Measurements from ENCODE around the gene SELENOO.

Gene SELENOO, protein sequence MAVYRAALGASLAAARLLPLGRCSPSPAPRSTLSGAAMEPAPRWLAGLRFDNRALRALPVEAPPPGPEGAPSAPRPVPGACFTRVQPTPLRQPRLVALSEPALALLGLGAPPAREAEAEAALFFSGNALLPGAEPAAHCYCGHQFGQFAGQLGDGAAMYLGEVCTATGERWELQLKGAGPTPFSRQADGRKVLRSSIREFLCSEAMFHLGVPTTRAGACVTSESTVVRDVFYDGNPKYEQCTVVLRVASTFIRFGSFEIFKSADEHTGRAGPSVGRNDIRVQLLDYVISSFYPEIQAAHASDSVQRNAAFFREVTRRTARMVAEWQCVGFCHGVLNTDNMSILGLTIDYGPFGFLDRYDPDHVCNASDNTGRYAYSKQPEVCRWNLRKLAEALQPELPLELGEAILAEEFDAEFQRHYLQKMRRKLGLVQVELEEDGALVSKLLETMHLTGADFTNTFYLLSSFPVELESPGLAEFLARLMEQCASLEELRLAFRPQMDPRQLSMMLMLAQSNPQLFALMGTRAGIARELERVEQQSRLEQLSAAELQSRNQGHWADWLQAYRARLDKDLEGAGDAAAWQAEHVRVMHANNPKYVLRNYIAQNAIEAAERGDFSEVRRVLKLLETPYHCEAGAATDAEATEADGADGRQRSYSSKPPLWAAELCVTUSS

DNA sequence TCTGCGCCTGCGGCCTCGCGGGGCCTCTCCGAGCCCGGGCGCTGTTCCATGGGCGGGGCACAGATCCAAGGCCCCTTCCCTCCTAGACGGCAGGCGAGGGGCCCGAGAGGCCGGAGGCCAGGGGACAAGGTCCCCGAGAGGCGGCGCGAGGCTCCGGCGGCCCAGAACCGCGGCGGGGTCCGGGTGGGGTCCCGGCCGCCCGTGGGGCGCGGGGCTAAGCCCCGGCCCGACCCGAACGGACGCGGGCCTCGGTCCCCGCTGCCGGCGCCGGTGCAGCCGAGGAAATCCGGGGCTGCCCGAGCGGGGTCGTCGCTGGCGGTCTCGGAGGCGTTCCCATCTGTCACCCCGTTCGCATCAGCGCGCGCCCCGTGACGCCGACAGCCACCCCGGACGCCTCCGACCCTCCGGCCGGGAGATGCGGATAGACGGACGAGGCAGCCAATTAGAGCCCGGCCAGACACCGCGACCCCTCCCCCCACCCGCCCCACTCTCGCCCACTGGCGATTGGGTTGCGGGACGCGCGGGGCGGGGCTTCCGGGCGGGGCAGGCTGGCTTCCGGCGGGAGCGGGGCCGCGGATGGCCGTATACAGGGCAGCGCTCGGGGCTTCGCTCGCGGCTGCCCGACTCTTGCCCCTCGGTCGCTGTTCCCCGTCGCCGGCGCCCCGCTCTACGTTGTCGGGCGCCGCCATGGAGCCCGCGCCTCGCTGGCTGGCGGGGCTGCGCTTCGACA, at the start of gene SELENOO:
Gene SELENOO, plus strand, starts transcription at position 551 of the 730 bp plus-strand sequence. Its CDS starts 26 bp downstream, at position 577.
- DNase-seq: peak; percentile 98

DNA sequence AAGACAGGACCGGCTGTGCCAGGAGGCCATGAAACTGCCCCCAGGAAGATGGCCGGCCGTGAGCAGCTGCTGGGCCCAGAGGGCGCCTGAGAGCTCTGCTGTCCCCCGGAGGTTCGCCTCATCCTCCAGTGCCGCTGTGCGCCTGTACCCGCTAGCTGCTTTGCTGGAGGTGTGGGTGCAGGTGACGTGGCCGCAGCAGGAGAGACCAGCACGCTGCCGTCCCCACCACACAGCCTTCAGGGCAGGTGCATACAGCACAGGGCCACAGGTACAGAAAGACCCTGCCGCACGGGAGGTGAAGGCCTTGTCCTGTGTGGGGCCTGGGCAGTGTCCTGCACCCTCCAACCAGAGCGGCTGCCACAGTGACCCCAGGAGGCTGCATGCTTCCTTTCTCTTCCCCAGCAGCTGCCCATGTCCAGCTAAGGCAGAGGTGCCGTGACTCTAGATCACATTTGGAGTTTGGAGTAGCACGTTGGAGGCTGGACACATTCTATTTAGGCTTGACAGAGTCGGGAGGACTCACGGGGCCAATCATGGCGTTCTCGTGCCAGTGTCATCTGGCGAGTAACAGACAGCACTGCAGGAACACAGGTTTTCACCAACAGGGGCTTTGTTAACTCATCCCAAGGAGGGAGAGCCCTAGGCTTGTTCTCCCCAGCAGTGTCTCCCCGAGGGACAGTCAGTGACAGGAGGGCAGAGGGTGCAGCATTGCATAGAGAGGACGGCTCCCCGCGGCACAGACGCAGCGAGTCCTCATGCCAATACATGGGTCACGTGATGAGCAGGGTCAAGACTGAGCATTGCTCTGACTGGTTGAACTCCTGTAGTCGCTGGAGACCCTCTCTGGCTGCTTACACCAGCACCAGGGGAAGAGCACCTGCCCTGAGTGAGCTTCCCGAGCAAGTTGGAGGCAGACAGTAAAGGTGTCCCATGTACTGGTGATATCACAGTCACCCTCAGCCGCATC, 49.0 kb upstream of the SELENOO start:
- no peak for DNase-seq

DNA sequence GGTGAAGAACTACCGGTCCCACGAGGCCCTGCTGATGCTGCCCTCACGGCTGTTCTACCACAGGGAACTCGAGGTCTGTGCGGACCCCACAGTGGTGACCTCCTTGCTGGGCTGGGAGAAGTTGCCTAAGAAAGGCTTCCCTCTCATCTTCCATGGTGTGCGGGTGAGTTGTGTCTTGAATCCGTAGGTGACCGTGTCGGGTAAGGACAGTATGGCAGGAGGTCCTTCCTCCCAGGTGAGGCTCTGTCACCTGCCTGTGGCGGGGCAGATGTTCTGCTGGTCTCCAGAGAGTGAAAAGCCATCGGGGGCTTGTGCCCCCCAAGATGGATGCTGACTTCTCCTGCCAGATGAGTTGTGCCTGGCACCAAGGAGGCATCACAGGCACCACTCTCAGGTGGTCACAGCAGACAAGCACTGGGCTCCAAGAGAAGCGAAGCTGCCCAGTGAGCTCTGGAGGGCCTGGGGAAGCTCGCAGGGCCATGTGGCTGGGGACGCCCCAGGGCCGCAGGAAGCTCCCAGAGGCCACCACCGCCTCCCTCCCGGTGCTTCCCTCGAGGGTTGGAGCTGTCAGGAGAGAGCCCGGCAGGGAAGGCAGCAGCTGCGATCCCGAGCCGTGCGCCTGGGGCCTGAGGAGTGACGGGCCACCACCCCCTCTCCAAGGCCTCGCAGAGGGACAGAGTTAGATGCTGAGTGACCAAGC, 47.6 kb upstream of the SELENOO start:
- DNase-seq: no peak

DNA sequence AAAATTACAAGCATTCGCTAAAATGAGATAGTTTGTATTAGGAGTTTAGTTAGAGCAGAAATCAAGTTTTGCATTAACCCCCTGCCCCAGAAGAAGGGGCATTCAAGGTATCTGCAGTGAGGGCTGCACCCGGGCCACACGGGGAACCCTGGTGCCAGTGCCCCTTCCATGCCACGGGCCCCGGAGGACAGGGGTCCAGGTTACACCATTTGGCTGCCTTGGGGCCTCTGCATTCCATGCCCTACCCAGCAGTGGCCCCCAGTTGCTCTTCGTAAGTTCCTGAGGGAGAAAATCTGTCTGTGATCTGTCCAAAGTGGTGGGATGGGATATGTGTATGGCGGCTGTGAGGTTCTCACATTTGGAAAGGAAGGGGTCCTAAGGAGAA, 47.1 kb upstream of the SELENOO start:
- DNase-seq: no peak

DNA sequence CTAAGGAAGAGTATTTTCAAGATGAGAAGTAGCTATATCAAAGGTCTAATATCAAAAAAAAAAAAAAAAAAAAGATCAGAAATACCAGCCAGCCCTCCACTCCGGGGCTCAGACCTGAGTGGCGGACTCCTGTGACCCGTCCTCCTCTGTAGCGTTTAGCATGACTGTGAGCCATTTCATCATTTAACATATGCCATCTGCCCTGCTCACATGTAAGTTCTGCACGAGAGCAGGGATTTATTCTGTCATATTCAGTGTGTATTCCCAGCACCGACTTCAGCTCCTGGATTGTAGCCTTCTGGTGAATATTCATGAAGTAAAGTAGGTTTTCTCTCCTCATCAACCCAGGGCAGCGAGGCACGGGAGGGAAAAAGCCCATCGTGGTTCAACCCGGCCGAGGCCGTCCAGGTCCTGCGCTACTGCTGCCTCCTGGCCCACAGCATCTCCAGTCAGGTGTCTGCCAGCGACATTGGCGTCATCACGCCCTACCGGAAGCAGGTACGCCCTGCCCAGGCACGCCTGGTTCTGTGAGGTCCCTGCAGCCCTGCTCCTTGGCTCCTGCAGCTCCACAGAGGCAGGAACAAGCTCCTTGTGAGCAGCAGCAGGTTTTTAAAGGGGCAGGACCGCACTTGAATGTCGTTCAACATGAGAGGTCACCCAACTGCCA, 43.0 kb upstream of the SELENOO start:
- peak; percentile 37 for DNase-seq

DNA sequence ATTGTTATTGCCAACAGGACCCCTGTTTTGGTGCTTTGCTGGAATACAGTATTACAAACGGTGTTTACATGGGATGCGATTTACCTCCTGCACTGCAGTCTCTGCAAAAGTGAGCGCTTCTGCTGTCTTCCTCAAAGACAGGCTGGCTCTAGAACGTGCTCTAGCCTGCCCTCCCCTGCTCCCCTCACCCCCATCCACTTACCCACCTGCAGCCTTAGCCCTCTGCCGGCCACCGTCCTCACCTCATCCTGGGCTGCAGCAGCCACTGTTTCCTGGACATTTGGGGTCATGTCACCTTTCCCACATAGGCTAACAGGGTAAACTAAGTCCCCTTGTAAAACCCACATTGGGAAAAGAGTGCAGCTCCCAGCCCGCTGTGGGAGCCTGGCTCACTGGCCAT, 39.9 kb upstream of the SELENOO start:
- no peak for DNase-seq

DNA sequence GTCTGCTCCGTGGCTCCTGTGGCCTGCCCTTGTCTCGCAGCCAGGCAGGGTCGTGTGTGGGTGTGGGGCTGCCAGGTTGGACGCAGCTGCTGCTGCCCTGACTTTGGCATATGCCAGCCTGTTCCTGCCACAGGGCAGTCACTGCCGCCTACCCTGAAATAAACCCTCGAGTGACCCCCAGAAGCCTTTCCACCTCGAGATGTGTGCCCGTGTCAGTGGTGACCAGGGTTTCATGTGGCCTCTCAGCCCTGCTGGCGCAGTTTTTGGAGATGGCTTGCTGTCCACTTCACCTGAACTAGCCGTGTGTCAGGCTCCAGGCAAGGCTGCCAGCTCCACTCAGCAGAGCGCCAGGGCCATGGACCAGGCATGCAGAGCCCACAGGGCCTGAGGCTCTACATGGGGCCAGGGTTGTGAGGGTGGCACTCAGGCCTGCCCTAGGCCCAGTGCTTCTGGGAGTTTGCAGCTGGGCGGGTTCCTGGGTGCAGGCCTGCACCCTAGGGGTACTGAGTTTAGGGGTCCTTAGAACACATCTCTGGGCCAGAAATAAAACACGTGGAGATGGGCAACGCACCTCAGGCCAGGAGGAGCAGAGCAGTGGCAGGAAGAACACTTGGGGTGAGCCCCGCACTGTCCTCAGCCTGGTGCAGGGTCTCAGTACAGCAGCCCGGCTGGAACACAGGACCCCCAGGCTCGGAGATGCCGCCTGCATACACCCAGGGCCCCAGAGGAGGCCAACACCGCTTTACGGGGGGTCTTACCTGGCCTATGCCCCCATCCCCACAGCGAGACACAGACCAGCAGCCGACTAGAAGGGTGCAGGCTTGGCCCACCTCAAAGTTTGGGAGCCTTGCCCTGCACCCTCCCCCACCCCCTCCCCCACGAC, 39.1 kb upstream of the SELENOO start:
- peak; percentile 39 for DNase-seq

DNA sequence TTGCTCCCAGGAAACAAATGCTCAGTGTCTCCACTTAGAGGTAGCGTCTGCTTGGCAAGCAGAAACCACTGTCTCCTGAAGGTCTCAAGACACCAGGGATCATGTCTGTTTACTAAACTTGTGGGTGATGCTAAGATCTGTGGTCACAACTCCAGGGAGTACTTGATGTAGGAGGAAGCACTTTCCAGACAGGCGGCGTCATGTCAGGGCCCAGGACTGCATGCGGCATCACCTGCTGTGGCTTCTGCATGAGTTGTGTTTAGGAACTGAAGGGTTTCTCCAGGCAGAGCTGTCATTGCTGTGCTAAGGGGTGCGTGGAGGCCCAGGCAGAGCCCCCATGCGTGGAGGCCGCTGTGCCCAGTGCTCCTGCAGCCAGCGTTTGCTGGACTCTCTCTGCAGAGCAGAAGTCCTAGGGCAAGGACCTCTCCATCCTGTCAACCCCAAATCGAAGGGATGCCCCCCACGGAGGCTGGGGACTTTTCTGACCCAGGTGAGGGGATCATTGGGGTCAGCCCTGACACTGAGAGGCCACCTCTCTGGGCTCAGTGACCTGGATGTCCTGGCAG, 38.3 kb upstream of the SELENOO start:
- DNase-seq: no peak

DNA sequence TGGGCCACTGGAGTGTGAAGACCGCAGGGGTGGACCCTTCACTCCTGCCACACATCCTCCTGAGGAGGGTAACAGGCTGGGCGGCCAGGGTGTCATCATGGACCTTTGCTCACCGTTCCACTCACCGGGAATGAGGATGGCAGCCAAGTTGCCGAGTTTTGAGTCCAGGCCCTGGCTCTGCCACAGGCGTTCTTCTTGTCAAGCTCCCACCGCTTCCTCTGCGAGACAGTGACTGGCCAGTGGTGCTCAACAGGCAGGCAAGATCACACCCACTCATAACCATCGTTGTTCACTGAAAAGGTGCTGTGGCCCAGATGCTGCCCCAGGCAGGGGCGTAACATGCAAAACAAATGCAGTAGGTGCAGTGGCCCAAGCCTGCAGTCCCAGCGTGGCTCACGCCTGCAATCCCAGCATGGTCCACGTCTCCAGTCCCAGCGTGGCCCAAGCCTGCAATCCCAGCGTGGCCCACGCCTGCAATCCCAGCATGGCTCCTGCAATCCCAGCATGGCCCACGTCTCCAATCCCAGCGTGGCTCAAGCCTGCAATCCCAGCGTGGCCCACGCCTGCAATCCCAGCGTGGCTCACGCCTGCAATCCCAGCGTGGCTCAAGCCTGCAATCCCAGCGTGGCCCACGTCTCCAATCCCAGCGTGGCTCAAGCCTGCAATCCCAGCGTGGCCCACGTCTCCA, 35.2 kb upstream of the SELENOO start:
- no peak for DNase-seq

DNA sequence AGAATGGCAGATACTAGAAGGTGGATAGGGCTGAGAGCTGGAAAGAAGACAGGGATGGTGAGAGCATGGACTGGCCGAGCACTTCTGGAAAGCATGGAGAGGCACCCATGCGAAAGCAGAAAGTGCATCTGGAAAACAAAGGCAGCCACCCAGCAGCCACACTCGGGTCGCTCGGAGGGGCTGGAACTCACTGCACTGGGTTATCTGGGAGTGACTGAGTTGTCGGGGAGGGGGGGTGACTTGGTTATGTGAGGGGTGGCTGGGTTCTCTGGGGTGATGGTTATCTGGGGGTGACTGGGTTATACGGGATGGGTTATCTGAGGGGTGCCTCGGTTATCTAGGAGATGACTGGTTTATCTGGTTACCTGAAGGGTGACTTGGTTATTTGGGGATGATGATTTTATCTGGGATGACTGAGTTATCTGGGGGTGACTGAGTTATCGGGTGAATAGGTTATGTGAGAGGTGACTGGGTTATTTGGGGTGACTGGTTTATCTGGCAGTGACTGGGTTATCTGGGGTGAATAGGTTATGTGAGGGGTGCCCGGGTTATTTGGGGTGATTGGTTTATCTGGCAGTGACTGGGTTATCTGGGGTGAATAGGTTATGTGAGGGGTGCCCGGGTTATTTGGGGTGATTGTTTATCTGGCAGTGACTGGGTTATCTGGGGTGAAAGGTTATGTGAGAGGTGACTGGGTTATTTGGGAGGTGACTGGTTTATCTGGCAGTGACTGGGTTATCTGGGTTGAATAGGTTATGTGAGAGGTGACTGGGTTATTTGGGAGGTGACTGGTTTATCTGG, 32.9 kb upstream of the SELENOO start:
- DNase-seq: no peak

DNA sequence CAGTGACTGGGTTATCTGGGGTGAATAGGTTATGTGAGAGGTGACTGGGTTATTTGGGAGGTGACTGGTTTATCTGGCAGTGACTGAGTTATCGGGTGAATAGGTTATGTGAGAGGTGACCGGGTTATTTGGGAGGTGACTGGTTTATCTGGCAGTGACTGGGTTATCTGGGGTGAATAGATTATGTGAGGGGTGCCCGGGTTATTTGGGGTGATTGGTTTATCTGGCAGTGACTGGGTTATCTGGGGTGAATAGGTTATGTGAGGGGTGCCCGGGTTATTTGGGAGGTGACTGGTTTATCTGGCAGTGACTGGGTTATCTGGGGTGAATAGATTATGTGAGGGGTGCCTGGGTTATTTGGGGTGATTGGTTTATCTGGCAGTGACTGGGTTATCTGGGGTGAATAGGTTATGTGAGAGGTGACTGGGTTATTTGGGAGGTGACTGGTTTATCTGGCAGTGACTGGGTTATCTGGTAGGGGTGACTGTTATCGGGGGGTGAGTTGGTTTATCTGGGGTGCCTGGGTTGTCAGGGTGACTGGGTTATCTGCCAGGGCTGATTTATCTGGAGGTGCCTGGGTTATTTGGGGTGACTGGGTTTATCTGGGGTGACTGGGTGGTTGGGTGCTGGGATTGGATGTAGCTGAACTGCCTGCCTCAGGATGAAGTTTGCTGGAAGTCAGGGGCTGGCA, 32.2 kb upstream of the SELENOO start:
- DNase-seq: peak; percentile 40

DNA sequence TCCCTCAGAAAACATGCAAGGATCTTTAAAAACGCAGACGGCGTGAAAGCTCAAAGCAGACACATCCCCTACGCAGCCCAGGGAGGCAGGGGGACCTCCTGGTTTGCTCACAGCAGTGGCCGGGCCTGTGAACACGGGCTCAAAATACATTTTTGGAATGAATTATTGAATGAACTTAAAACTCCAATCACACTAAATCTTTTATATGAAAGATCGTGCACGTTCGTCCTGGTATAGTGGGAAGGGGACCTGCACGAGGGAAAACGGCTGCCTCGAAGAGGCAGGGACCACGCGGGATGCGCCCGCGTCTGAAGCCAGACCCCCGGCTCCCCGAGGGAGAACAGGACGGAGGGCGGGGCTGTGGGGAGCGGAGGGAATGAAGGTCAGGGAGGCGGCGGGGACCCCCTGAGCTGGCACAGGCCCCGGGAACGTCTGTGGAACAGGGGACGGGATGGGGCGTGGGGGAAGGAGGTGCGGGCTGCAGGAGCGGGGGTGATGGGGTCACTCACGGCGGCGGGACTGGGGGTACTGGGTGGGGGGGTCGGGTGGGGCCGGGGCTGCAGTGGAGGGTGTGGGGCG, 31.5 kb upstream of the SELENOO start:
- peak; percentile 44 for DNase-seq

DNA sequence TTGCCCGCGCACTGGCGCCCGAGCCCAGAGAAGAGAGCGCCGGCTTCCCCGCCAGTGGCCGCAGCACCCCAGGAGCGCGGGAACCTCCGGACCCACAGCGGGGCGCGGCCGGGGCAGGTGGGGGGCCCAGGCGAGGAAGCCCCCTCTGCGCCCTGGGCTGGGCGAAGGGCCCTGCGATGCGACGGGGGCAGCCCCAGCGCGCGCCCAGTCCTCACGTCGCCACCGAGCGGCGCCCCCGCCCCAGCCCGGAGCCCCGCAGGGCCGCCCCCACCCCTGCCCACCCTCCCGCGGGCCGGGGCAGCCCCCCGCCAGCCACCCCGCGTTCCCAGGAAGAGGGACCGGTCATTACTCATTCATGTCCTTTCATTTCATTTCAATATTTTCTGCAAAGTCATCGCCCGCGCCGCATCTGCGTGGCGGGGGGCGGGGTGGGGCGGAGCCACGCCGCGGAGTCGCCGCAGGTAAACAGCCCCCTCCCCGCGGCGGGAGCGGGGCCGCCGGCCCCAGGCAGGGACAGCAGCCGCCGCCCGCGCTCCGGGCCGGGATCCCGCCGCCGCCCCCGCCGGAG, 31.0 kb upstream of the SELENOO start:
- peak; percentile 42 for DNase-seq

DNA sequence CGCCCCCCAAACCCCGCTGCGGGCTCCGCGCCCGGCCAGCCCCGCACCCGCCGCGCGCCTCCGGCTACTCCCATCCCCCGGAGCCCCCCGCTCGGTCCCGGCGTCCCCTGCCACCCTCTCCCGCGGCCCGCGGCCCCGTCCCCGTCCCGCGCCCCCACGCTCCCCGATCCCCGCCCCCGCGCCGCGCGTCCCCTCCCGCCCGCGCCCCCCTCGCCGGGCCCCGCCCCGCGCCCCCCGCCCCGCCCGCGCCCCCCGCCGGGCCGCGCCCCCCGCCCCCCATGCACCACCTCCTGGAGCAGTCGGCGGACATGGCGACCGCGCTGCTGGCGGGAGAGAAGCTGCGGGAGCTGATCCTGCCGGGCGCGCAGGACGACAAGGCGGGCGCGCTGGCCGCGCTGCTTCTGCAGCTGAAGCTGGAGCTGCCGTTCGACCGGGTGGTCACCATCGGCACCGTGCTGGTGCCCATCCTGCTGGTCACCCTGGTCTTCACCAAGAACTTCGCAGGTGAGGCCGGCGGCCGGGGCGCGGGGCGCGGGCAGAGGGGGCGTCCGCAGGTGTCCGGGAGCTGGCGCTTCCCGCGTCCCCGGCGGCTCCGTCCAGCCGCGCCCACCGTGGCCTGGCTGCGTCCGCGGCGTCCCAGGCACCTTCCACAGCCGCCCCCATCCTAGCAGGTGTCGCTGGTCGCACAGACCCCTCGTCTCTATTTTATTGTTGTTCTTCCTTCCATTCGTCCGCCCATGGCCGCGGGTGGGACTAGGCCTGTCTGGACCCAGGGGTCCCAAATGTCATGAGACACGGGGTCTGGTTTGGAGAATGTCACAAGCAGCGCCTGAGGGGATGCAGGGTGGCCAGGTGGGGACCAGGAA, 30.1 kb upstream of the SELENOO start, which contains the start of gene PANX2:
Gene PANX2, plus strand, starts transcription at position 279 of the 866 bp plus-strand sequence. Its CDS starts 0 bp downstream, at position 279.
- DNase-seq: no peak

DNA sequence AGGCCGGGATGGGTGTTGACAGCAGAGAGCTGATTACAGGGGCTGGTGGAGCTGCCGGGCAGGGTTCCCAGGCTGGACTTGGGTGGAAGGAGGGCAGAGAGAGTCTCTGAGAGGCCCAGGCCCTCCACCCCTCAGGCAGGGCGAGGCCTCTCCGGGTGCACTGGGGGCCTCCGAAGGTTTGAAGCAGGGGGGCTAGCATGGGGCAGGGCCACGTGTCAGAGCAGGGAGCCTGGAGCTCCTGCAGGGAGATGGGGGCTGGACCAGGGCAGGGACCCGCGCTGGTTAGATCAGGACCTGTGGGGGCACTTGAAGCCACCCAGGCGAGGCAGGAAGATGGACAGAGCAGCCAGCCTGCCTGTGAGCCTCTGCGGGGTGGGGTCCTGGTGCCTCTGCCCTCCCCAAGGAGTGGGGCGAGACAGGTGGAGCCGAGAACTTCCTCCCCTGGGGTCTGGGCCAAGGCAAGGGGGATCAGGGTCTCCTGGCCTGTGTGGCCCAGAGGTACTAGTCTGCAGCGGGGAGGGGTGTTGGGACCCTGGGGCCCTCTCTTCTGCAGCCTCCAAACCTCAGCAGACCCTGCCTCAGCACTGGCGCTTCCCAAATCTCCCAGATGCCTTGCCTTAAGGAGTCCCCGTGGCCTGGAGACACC, 29.4 kb upstream of the SELENOO start:
- DNase-seq: no peak
